Activated T-helper 1 cell treated with anti-CD3 and anti-CD28 coated beads, Interleukin-2, amount 50 U/mL, for 16 hours (primary cell): ENCODE results near the gene GFRA4.
"Not testable (repeated sequence)": the region's sequence is repeated elsewhere in the genome, so short reads cannot be mapped to it uniquely, and the experiment has no call there.

ENCODE experiments used
- DNase-seq, 2 donors: peaks; one replicate each; pipeline ENCODE4 v3.0.0-alpha.2; 2020; ENCODE audit warnings: low read depth in 1 of 2, low spot score in 1 of 2

Gene GFRA4

GRCh38 chr20:3627476-3627875 is 35.7 kb downstream of the GFRA4 start:
- DNase-seq, result no peak

DNA sequence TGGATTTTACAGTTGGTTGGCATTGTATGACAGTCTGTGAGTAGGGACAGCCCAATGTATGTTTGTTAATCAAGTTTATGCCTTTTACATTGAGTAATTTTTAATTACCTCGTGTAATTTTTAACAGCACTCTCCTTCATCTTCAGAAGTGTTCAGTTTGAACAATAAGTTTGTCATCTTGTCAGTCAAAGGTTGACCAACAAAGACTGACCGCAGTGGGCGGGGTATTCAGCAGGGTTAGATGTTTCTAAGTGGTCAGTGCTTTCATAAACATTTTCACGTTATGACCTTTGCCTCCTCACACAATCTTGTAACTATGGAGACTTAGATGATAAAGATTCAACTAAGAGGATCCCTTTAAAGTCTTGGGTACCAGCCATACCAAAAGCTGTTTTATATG is 40.8 kb downstream of the GFRA4 start:
- DNase-seq, result no peak

DNA sequence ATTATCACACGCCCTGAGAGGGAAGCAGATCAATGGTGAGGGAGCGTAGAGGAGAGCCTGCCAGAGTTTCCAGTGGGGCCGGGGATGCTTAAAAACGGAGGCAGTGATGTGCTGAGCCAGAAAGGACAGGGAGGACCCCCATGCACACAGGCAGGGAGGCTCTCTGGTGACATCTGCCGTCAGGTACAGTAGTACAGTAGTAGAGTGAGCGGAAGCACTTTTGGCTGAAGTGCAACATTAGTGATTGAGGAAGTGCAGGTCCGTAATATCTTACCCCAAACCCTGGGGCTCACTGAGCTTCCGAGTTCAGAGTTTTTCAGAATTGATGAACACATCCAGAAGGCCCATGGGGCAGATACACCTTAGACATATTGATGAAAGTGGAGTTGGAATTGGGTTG is 42.1 kb downstream of the GFRA4 start:
- DNase-seq, result no peak

- no peak for DNase-seq
Measured at GRCh38 chr20:3616250-3616649, 46.9 kb downstream of the GFRA4 start.

DNA sequence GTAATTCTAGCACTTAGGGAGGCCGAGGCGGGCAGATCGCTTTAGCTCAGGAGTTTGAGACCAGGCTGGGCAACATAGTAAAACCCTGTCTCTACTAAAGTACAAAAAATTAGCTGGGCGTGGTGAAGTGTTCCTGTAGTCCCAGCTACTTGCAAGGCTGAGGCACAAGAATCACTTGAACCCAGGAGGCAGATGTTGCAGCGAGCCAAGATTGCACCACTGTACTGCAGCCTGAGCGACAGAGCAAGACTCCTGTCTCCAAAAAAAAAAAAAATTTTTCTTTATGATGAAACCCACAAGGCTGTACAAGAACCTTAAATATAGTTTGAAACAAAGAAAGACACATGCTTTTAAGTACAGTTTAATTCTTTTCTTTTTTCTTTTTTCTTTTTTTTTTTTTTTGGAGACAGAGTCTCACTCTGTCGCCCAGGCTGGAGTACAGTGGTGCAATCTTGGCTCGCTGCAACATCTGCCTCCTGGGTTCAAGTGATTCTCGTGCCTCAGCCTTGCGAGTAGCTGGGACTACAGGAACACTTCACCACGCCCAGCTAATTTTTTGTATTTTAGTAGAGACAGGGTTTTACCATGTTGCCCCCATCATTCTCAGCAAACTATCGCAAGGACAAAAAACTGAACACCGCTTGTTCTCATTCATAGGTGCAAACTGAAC is 47.9 kb downstream of the GFRA4 start:
- not testable (repeated sequence) for DNase-seq

DNA sequence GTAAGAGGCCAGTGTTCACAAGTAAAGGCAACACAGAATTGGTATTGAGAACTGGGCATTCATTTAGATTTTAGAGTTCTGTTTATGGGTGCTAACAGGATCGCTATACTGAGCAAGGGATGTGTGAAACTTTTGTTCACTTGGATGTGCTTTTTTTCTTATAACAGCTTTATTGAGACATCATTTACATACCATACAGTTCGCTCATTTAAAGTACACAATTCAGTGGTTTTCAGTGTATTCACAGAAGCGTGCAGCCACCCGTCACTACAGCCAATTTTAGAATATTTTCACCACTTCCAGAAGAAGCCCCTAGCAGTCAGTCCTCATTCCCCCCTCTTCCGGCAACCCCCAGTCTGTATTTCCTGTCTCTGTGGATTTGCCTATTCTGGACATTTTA is 48.7 kb downstream of the GFRA4 start:
- no peak for DNase-seq

DNA sequence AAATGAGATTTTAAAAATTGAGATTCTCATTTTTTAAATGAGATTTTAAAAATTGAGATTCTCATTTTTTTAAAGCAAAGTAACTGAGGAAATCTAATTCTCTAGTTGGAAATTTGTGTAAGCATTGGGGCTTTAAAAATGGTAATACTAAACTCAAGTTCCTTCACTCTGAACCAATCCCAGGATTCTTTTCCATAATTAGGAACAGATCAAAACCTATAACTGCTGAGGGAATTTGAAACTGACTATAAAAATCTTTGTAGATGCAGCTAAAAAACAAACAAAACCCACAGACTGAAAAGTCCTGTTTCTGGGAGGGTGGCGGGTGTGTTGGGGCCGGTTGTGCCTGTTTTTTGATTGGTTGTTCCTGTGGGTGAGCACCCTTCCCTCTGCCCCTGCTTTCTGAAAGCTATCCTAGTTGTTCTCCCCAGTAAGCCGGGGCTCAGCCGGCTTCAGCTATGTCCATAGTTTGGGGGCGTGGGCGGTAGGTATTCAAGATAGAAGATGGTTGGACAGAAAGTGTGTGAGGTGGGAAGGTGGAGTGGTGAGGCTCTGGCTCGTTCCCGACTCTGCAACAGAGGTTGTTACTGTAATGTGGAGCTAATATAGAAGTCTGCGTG is 49.3 kb downstream of the GFRA4 start:
- no peak for DNase-seq

DNA sequence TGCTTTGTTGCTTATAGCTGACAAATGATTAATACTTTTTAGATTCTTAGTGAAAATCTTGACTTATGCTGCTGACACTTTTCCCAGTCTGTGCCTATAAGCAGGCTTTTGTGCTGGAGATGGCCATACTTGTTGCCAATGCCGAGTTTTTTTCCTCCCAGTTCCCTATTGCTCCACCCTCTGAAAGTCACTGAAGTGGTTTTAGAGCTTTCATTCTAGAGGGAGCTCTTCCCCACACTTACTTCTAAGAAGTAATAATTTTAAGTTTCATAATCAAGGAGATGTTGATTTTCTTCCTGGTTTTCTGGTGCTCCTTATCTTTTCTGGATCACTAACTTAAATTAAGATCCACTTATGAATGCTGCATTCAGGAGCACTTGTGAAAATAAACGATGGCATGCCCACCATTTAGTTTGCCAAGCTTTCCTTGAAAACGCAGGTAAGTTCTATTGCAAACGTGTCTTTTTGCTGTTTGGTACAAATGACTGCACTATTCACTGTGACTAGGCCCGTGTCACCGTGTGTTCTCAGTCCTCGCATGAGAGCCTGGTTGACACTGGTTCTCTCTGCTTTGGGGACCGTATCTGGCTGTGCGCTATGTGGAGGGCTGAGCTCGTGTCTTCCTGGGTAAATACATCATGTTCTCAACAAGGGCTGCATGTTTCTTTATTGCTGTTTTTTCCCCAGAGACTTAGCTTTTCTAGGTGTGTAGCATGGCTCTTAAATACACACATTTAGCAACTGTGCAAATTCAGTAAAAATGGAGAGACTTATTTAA is 50.2 kb downstream of the GFRA4 start:
- no peak for DNase-seq

DNA sequence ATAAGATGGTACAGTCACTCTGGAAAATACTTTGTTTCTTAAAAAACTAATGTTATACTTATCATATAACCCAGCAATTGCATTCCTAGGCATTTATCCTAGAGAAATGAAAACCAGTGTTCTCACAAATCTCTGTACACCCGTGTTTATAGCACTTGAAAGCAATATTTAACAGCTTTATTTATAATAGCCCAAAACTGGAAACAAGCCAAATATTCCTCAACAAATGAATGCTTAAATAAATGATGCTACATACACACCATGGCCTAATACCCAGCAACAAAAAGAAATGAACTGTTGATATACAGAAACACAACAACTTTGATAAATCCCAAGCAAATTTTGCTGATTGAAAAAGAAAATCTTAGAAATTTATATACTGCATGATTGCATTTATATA is 51.3 kb downstream of the GFRA4 start:
- no peak for DNase-seq
